Endothelial cell of umbilical vein (primary cell): ENCODE measurements around the gene GGTLC1. TPM values are rescaled to one million over a fixed set of nuclear protein-coding genes. Genes with fewer than 3 reads are reported as not detected.

ENCODE experiments used
- BruUV-seq: library from RNA; stranded (reverse); fragments of 400-500 nt; replicated peaks from 2 replicates; lab custom pipeline; 2021; lab: Mats Ljungman, UMichigan
- CTCF ChIA-PET: fragments of 300-600, 350-600 bp; sonication (Branson Sonifier 250); formaldehyde crosslinking; loops from one replicate; lab custom pipeline; 2021; ENCODE audit warnings: antibody characterized with exemption, inconsistent platforms; lab: Charles Lee
- POLR2A ChIA-PET: fragments of 300-600, 350-600 bp; sonication (Branson Sonifier 250); formaldehyde crosslinking; loops from one replicate; lab custom pipeline; 2021; ENCODE audit warnings: antibody characterized with exemption, inconsistent platforms; lab: Charles Lee
- DNase-seq: peaks from one replicate; pipeline ENCODE4 v3.0.0-alpha.2; 2011; ENCODE audit warnings: low read depth, low spot score
- FAIRE-seq: peaks from 2 replicates; lab custom pipeline; 2011; peaks lifted over from hg19 to GRCh38; lab: Jason Lieb, UNC
- H2AFZ ChIP-seq: 2 replicates; pipeline ENCODE4 v1.6.0; 2012; ENCODE audit warnings: low read depth, low read length, control low read depth, inconsistent platforms
- H3K27ac ChIP-seq: 2 replicates; pipeline ENCODE4 v1.5.1; 2011; ENCODE audit warnings: low read depth, mild to moderate bottlenecking, control low read depth, low read length, moderate library complexity; ENCODE audit not compliant: insufficient read depth
- H3K27me3 ChIP-seq, 2 experiments: 2 replicates each; pipeline versions ENCODE4 v1.6.0 to v1.6.1; 2011; ENCODE audit warnings: low read length in 2 of 2, mixed read lengths in 1 of 2; ENCODE audit not compliant: control insufficient read depth in 2 of 2, insufficient read depth in 2 of 2
- H3K36me3 ChIP-seq, 2 experiments: 2 replicates in 1 of 2; 3 replicates in 1 of 2; pipeline ENCODE4 v1.5.1; 2011; ENCODE audit warnings: low read length in 2 of 2, mild to moderate bottlenecking in 1 of 2, moderate library complexity in 1 of 2; ENCODE audit not compliant: control insufficient read depth in 2 of 2, insufficient read depth in 2 of 2; ENCODE audit errors: extremely low read depth in 1 of 2
- H3K4me1 ChIP-seq: 3 replicates; pipeline ENCODE4 v1.5.1; 2011; ENCODE audit warnings: mild to moderate bottlenecking, low read length; ENCODE audit not compliant: control insufficient read depth, insufficient read depth; ENCODE audit errors: extremely low read depth
- H3K4me2 ChIP-seq: 2 replicates; pipeline ENCODE4 v1.6.1; 2011; ENCODE audit warnings: low read length, control low read depth, mixed read lengths; ENCODE audit not compliant: insufficient read depth
- H3K4me3 ChIP-seq, 3 experiments: fragments of 200-600 bp in 1 of 3; sonication (generic), shearing (Covaris generic) in 1 of 3; replicated peaks in 1 of 3; 2 replicates each; pipeline ENCODE4 v1.5.1; 2011 to 2016; ENCODE audit warnings: control low read depth in 3 of 3, low read length in 3 of 3, mild to moderate bottlenecking in 2 of 3, inconsistent platforms in 1 of 3, low read depth in 1 of 3, moderate library complexity in 1 of 3; ENCODE audit not compliant: insufficient read depth in 1 of 3
- H3K79me2 ChIP-seq: 2 replicates; pipeline ENCODE4 v1.6.0; 2012; ENCODE audit warnings: low read length, inconsistent platforms; ENCODE audit not compliant: control insufficient read depth, insufficient read depth
- H3K9ac ChIP-seq: replicated peaks from 2 replicates; pipeline ENCODE3; 2011; ENCODE audit warnings: low read length, control low read depth; ENCODE audit not compliant: insufficient read depth; ENCODE audit errors: extremely low read depth
- H3K9me1 ChIP-seq: replicated peaks from 3 replicates; pipeline ENCODE4 v1.6.0; 2011; ENCODE audit warnings: mild to moderate bottlenecking, low read length; ENCODE audit not compliant: control insufficient read depth, insufficient read depth; ENCODE audit errors: extremely low read depth
- H3K9me3 ChIP-seq: replicated peaks from 2 replicates; pipeline ENCODE4 v1.5.1; 2012; ENCODE audit warnings: low read length, inconsistent platforms; ENCODE audit not compliant: control insufficient read depth, insufficient read depth
- H4K20me1 ChIP-seq: replicated peaks from 2 replicates; pipeline ENCODE3; 2011; ENCODE audit warnings: mild to moderate bottlenecking, low read length; ENCODE audit not compliant: control insufficient read depth, insufficient read depth; ENCODE audit errors: extremely low read depth
- CTCF ChIP-seq, 2 donors: IDR thresholded peaks; 1 replicate in 1 of 2; 2 replicates in 1 of 2; pipeline ENCODE4 v1.5.1; 2011; ENCODE audit warnings: low read length in 2 of 2, mild to moderate bottlenecking in 2 of 2, moderate library complexity in 2 of 2, control low read depth in 1 of 2, inconsistent platforms in 1 of 2, low read depth in 1 of 2; ENCODE audit not compliant: insufficient read depth in 1 of 2; ENCODE audit errors: extremely low read depth in 1 of 2
- EZH2 ChIP-seq: IDR thresholded peaks from 2 replicates; pipeline ENCODE4 v1.6.1; 2012; ENCODE audit warnings: borderline replicate concordance, low read depth, mild to moderate bottlenecking, moderate library complexity, low read length, inconsistent platforms; ENCODE audit not compliant: severe bottlenecking
- FOS ChIP-seq: IDR thresholded peaks from 2 replicates; pipeline ENCODE4 v1.6.1; 2011; ENCODE audit warnings: mild to moderate bottlenecking, low read length, moderate library complexity, borderline replicate concordance; ENCODE audit not compliant: insufficient read depth
- GATA2 ChIP-seq: IDR thresholded peaks from 2 replicates; pipeline ENCODE4 v1.7.0; 2011; ENCODE audit warnings: low read depth, mild to moderate bottlenecking, moderate library complexity, mixed read lengths, low read length; ENCODE audit not compliant: insufficient read length, insufficient read depth
- JUN ChIP-seq: IDR thresholded peaks from 2 replicates; pipeline ENCODE4 v1.6.1; 2011; ENCODE audit warnings: borderline replicate concordance, low read depth; ENCODE audit not compliant: insufficient read length, insufficient read depth
- MYC ChIP-seq: IDR thresholded peaks from one replicate; pipeline ENCODE4 v1.6.1; 2011; ENCODE audit warnings: mild to moderate bottlenecking, low read depth, low read length
- POLR2A ChIP-seq: IDR thresholded peaks from 2 replicates; pipeline ENCODE4 v1.6.1; 2012; ENCODE audit warnings: low read depth, mild to moderate bottlenecking, control low read depth, low read length
- POLR2AphosphoS5 ChIP-seq: IDR thresholded peaks from 2 replicates; pipeline ENCODE4 v1.6.1; 2012; ENCODE audit warnings: low read depth, mild to moderate bottlenecking, control low read depth, low read length, moderate library complexity; ENCODE audit not compliant: insufficient read depth
- dilution Hi-C: fragments of 300-500 bp; cut with MboI; formaldehyde crosslinking; loops from one replicate; pipeline ENCODE4 v1.15.0; 2019; ENCODE audit warnings: low sequenced_read_pairs; ENCODE audit not compliant: extremely low pct_ligation_motif_present
- intact Hi-C: fragments of 100-400 bp; cut with micrococcal nuclease; formaldehyde crosslinking; loops from one replicate; pipeline ENCODE4 v1.10.0; 2022
- polyA plus RNA-seq, 4 experiments: library from polyadenylated mRNA; depleted of rRNA in 3 of 4; stranded (reverse) in 3 of 4; unstranded in 1 of 4; fragments of >200 nt; gene quantifications; 2 replicates each; pipeline versions ENCODE4 v1.2.1 to v1.2.3, GENCODE V29; 2011 to 2012; ENCODE audit warnings: missing spikeins in 1 of 4
- total RNA-seq: library from RNA; stranded (reverse); gene quantifications from 2 replicates; pipeline ENCODE4 v1.2.3, GENCODE V29; 2021
- TF ChIP-seq, protein P1 (sequence below): IDR thresholded peaks from 2 replicates; pipeline ENCODE4 v1.6.1; 2011; ENCODE audit not compliant: insufficient read depth, insufficient read length

The GGTLC1 gene
- total and polyA plus RNA-seq, 2 donors (not counting 3 experiments of a cell fraction or from before 2014, with no cell fraction given), result not detected

- H3K36me3 ChIP-seq, result no peaks in the 10 kb centered on the region
- FAIRE-seq (no peak), DNase-seq (no peak)
- H3K9ac ChIP-seq, result no peak overlapping the region
- CTCF ChIA-PET, result no interaction called here
- H3K27ac ChIP-seq, result no peak overlapping the region
- no peak overlapping the region for H3K4me2 ChIP-seq
- H3K9me3 ChIP-seq, result no peaks in the 10 kb centered on the region
- H3K79me2 ChIP-seq, result no peaks in the 10 kb centered on the region
- dilution Hi-C loops (no loop called here), intact Hi-C loops (no loop called here)
- H3K9me1 ChIP-seq, result no peaks in the 10 kb centered on the region
- POLR2A ChIA-PET, result no interaction called here
- H3K27me3 ChIP-seq, result no peaks in the 10 kb centered on the region
- H3K4me3 ChIP-seq, result no peak overlapping the region
- H2AFZ ChIP-seq, result no peak overlapping the region
- no TSS peak for BruUV-seq
- no peaks in the 10 kb centered on the region for H4K20me1 ChIP-seq
- no peaks in the 10 kb centered on the region for H3K4me1 ChIP-seq
- no peak for TF ChIP-seq GATA2
- no peak for TF ChIP-seq EZH2
- no peak for TF ChIP-seq JUN
- TF ChIP-seq MYC, result no peak
- TF ChIP-seq CTCF (IDR thresholded peaks at IDR 0.05; ENCODE audit: extremely low read depth in 1 of 2, insufficient read depth in 1 of 2, low read depth in 1 of 2, low read length in 2 of 2), result no peak
- TF ChIP-seq FOS, result no peak
- TF ChIP-seq POLR2A, result no peak
- TF ChIP-seq POLR2AphosphoS5, result no peak
- TF ChIP-seq, protein P1, sequence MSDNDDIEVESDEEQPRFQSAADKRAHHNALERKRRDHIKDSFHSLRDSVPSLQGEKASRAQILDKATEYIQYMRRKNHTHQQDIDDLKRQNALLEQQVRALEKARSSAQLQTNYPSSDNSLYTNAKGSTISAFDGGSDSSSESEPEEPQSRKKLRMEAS, result no peak
These were observed 26.3 kb downstream of the GGTLC1 start for GRCh38 chr20:23962272-23962671.
